ENCODE measurements around the gene EBF3. TPM values are rescaled to one million over a fixed set of nuclear protein-coding genes. Genes with fewer than 3 reads are reported as not detected.

EBF3 gene
- polyA plus RNA-seq, 1 experiment: 0.32 TPM

DNA sequence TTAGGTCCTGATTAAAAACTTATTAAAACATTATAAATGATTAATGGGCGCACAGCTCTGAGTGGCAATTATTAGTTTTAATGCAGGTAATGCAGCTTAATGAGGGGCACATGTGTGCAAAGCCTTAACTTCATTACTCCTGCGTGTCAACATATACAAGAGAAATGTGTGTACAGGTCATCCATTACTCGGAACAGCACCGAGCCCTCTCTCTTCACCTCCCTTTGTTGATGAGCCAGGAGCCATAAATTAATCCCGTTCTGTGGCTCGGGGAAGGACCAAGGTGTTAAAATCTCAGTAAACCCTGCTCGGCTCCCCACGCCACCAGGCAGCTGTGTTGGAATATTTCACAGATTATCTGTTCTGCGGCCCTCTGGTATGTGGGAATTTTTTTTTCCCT lies 77.8 kb downstream of the EBF3 start:
- TF ChIP-seq, protein P1, sequence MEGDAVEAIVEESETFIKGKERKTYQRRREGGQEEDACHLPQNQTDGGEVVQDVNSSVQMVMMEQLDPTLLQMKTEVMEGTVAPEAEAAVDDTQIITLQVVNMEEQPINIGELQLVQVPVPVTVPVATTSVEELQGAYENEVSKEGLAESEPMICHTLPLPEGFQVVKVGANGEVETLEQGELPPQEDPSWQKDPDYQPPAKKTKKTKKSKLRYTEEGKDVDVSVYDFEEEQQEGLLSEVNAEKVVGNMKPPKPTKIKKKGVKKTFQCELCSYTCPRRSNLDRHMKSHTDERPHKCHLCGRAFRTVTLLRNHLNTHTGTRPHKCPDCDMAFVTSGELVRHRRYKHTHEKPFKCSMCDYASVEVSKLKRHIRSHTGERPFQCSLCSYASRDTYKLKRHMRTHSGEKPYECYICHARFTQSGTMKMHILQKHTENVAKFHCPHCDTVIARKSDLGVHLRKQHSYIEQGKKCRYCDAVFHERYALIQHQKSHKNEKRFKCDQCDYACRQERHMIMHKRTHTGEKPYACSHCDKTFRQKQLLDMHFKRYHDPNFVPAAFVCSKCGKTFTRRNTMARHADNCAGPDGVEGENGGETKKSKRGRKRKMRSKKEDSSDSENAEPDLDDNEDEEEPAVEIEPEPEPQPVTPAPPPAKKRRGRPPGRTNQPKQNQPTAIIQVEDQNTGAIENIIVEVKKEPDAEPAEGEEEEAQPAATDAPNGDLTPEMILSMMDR (IDR thresholded peaks at IDR 0.05; ENCODE audit: insufficient read depth, low read depth, low read length): no peak
- ChIA-PET CTCF (no interaction called here), POLR2A (no interaction called here)
- Histone ChIP-seq H3K27me3 (ENCODE audit: control insufficient read depth, insufficient read depth, low read length) (no peaks in the 10 kb centered on the region), H3K36me3 (ENCODE audit: control insufficient read depth, insufficient read depth, low read length) (no peaks in the 10 kb centered on the region), H3K4me3 (ENCODE audit: low read depth, low read length) (no peak overlapping the region)
- no peak for DNase-seq (ENCODE audit: low read depth)

DNA sequence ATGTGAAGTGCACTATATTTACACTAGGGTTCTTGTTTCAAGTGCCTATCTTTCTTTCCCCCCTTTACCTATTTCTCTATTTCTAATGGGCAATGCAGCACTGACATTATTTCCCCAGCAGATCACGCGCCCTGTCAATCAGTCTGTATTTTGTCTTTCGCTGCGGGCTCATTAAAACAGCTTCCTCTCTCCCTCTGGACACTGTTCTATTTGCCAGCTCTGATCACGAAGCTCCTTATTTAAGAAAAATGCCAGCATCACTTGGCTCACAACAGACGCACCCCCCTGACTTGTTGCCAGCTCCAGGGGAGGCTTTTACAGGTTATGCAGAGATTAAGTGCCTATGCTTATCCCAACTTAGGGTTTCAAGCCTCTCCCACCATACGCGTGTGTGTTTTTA lies 78.5 kb downstream of the EBF3 start:
- no peak for DNase-seq (ENCODE audit: low read depth)
- H3K4me3 ChIP-seq (ENCODE audit: low read depth, low read length): no peak overlapping the region
- TF ChIP-seq, protein P1 (IDR thresholded peaks at IDR 0.05; ENCODE audit: insufficient read depth, low read depth, low read length): no peak
- ChIA-PET POLR2A (no interaction called here), CTCF (no interaction called here)
- no peaks in the 10 kb centered on the region for H3K36me3 ChIP-seq (ENCODE audit: control insufficient read depth, insufficient read depth, low read length)
- H3K27me3 ChIP-seq (ENCODE audit: control insufficient read depth, insufficient read depth, low read length): no peaks in the 10 kb centered on the region

DNA sequence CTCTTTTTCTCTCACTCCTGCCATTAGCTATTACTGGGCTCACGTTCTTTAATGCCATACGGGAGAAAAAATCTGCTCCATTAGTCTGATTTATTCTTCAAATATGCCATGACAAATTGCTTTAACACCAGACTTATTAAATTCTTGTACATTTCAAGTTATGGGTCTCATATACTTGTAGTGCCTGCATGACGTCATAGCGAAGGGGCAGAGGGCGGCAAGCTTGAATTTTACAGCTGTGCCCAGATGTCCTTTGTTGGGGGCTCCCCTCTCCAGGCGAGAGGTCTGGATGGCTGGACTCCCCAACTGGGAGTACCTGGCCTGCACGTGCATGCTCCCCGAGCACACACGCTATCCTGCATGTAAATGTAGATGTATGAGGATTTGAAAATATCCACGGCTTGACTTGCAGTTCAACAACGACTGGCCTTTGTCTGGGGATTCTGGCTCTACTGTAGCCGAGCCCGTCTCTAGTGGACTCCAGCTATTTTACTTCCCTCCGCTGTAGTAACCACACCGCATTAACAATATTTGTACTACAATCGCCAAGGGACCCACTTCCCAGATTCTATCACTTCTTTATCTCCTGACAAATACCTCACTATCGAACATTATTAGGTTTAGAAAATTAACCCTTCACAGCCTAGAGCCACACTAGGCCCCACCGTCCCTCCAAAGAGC lies 79.5 kb downstream of the EBF3 start:
- ChIA-PET POLR2A (no interaction called here), CTCF (no interaction called here)
- no peaks in the 10 kb centered on the region for H3K36me3 ChIP-seq (ENCODE audit: control insufficient read depth, insufficient read depth, low read length)
- H3K4me3 ChIP-seq (ENCODE audit: low read depth, low read length): no peak overlapping the region
- no peaks in the 10 kb centered on the region for H3K27me3 ChIP-seq (ENCODE audit: control insufficient read depth, insufficient read depth, low read length)
- TF ChIP-seq, protein P1 (IDR thresholded peaks at IDR 0.05; ENCODE audit: insufficient read depth, low read depth, low read length): no peak
- no peak for DNase-seq (ENCODE audit: low read depth)

DNA sequence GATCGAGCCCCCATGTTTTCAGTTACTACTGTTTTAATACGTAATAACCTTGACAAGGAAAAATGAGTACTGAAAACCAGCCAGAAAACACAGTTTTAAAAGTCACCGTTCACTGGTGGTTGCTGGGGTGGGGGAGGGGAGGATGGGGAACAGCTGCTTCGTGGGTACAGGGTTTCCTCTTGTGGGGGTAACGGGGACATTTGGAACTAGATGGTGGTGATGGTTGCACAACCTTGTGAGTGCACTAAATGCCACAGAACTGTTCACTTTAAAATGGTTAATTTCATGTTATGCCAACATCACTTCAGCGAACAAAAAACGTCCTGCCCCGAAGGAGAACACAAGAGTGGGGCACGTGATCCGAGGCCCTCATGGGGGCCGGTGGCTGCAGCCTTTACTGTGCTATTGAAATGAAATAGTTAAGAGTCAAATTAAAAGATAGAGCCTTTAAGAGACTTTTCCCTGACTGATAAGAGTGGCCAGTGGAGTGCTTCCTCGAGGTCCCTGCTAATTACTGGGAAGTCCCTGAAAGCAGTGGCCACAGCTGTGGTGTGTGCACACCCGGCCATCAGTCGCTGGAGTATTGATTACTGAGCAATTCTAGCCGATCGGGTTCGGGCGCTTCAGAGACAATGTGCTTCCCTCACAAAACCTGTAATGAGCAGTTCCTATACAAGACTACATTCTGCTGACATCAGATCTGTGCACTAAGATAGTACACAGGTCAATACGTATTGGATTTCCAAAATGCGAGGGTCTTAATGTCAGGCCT lies 80.3 kb downstream of the EBF3 start:
- Histone ChIP-seq H3K27me3 (ENCODE audit: control insufficient read depth, insufficient read depth, low read length) (no peaks in the 10 kb centered on the region), H3K36me3 (ENCODE audit: control insufficient read depth, insufficient read depth, low read length) (no peaks in the 10 kb centered on the region), H3K4me3 (ENCODE audit: low read depth, low read length) (no peak overlapping the region)
- DNase-seq (ENCODE audit: low read depth): no peak
- TF ChIP-seq, protein P1 (IDR thresholded peaks at IDR 0.05; ENCODE audit: insufficient read depth, low read depth, low read length): no peak
- POLR2A ChIA-PET: no interaction called here
- CTCF ChIA-PET: interaction anchor here (0.9 kb wide), 1 partner anchor 226 kb away, joined by 3 read pairs; the partner anchor contains the start of gene C10orf143

DNA sequence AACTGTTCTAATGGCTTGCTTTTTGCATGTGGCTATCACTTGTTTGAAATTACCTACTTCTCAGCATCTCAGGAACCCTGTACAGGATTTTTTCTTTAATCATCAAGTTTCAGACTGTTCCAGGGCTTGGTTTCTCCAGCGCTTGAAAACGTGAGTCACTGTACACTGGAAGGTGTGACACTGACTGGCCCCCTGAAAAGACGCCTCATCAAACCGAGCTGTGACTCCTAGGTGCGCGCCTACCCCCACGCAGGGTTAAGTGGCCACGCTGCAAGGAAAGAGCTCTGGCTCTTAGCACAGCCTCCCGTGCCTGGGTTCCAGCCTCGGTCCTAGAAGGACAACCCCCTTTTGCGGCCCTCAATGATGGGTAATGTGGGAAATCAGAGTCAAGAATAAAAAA lies 81.0 kb downstream of the EBF3 start:
- DNase-seq (ENCODE audit: low read depth): no peak
- H3K27me3 ChIP-seq (ENCODE audit: control insufficient read depth, insufficient read depth, low read length): no peaks in the 10 kb centered on the region
- H3K4me3 ChIP-seq (ENCODE audit: low read depth, low read length): no peak overlapping the region
- TF ChIP-seq, protein P1 (IDR thresholded peaks at IDR 0.05; ENCODE audit: insufficient read depth, low read depth, low read length): no peak
- ChIA-PET POLR2A (no interaction called here), CTCF (interaction anchor here (0.9 kb wide), 1 partner anchor 227 kb away, joined by 3 read pairs; the partner anchor contains the start of gene C10orf143)
- H3K36me3 ChIP-seq (ENCODE audit: control insufficient read depth, insufficient read depth, low read length): no peaks in the 10 kb centered on the region
